ENCODE results near the gene SORCS3. TPM values are rescaled to one million over a fixed set of nuclear protein-coding genes. Genes with fewer than 3 reads are reported as not detected.
"Not testable (repeated sequence)": the region's sequence is repeated elsewhere in the genome, so short reads cannot be mapped to it uniquely, and the experiment has no call there.

SORCS3 gene
- total RNA-seq, 1 experiment from 2014 or later, result 0.18 TPM

DNA sequence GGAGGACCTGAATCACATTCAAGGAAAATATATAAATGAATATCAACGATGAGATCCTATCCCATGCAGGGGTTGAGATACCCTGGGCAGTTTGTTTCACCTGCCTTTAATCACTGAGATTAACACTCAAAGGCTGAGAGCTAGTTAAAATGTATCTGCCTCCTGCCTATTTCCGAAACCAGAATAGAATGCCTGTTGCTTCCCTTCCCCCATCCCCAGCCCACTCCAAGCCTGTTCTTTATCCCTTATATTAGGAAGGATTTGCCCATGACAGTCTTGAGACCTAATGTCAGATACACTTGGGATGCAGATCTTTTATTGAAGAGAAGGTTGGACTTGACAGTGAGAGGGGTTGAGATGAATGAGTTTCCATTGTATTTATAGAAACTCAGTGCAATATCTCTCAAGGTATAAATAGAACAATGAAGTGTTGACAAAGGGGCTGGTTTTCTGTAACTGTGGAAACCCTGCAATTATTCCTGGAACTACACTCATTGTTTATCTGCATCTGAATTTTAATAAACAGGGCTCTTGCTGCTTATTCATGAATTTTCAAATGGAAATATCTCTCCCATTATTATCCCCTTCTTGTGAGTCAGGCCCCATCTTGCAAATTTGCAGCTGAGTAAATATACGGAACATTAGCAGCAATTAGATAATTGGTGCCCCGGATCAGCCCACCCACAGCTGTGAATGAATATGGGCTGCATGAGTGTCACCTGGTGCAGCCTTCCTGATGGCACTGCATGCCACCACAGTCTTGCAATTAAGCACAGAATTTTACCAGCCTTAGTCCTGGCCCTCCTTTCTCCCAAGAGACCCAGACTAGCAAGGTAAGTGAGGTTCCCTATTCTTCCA is 66.7 kb downstream of the SORCS3 start:
- CTCF ChIA-PET, result no interaction called here

DNA sequence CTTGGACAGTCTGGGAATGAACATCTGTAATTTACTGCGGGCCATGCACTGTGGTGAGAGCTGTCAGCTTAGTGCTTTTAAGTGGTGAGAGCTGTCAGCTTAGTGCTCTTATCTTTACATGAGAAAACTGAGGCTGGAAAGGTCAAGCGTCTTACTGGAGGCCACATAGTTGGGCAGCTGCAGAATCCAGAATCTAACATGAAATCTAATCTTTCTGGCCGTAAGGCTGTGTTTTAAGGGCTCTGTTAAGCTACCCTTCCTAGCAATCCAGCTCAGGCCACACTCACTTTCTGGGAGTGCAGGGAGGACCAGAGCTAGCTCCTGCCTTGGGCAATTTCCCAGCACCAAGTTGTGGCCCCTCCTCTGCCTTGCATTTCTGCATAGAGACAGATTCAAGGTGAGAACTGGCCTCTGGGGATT is 70.2 kb downstream of the SORCS3 start:
- Histone ChIP-seq H3K4me3 (ENCODE audit: low read depth, low read length) (no peak overlapping the region), H3K36me3 (ENCODE audit: control insufficient read depth, insufficient read depth, low read length) (no peaks in the 10 kb centered on the region), H3K27me3 (replicated peaks; ENCODE audit: control insufficient read depth, insufficient read depth, low read length) (no peaks in the 10 kb centered on the region; the same call in 1 of the 2 replicates), H3K9me3 (no peaks in the 10 kb centered on the region), H3K4me1 (no peaks in the 10 kb centered on the region)
- intact Hi-C loops (cut with micrococcal nuclease; ENCODE audit: unreplicated experiment), result no loop called here
- DNase-seq, result no peak
- H3K4me1 Mint-ChIP-seq (ENCODE audit: low read depth, unreplicated experiment), result no peaks in the 10 kb centered on the region
- no TSS peak for BruUV-seq (replicated peaks)
- H3K9me3 Mint-ChIP-seq (ENCODE audit: unreplicated experiment), result no peaks in the 10 kb centered on the region
- no peaks in the 10 kb centered on the region for H3K36me3 Mint-ChIP-seq (ENCODE audit: insufficient read depth, unreplicated experiment)
- ChIA-PET POLR2A (no interaction called here), CTCF (no interaction called here)
- TF ChIP-seq, protein P1, sequence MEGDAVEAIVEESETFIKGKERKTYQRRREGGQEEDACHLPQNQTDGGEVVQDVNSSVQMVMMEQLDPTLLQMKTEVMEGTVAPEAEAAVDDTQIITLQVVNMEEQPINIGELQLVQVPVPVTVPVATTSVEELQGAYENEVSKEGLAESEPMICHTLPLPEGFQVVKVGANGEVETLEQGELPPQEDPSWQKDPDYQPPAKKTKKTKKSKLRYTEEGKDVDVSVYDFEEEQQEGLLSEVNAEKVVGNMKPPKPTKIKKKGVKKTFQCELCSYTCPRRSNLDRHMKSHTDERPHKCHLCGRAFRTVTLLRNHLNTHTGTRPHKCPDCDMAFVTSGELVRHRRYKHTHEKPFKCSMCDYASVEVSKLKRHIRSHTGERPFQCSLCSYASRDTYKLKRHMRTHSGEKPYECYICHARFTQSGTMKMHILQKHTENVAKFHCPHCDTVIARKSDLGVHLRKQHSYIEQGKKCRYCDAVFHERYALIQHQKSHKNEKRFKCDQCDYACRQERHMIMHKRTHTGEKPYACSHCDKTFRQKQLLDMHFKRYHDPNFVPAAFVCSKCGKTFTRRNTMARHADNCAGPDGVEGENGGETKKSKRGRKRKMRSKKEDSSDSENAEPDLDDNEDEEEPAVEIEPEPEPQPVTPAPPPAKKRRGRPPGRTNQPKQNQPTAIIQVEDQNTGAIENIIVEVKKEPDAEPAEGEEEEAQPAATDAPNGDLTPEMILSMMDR (IDR thresholded peaks at IDR 0.05; ENCODE audit: insufficient read depth in 1 of 2, low read depth in 1 of 2, low read length in 1 of 2, severe bottlenecking in 1 of 2, unreplicated experiment in 1 of 2), result no peak
- H3K27ac Mint-ChIP-seq (ENCODE audit: unreplicated experiment), result no peak overlapping the region
- H3K27me3 Mint-ChIP-seq (ENCODE audit: insufficient read depth, unreplicated experiment), result peaks cover 13% of the 10 kb centered on the region
- no peak overlapping the region for H3K4me3 Mint-ChIP-seq (ENCODE audit: unreplicated experiment)

More for the DNA sequence above, 66.7 kb downstream of the SORCS3 start:
- Mint-ChIP-seq H3K27ac (ENCODE audit: unreplicated experiment) (no peak overlapping the region), H3K36me3 (ENCODE audit: insufficient read depth, unreplicated experiment) (no peaks in the 10 kb centered on the region), H3K4me3 (ENCODE audit: unreplicated experiment) (no peak overlapping the region), H3K27me3 (ENCODE audit: insufficient read depth, unreplicated experiment) (peaks cover 10% of the 10 kb centered on the region), H3K9me3 (ENCODE audit: unreplicated experiment) (no peaks in the 10 kb centered on the region), H3K4me1 (ENCODE audit: low read depth, unreplicated experiment) (no peaks in the 10 kb centered on the region)
- DNase-seq, result no peak
- TF ChIP-seq, protein P1 (IDR thresholded peaks at IDR 0.05; ENCODE audit: insufficient read depth in 1 of 2, low read depth in 1 of 2, low read length in 1 of 2, severe bottlenecking in 1 of 2, unreplicated experiment in 1 of 2), result no peak
- no peaks in the 10 kb centered on the region for H3K4me1 ChIP-seq
- H3K27me3 ChIP-seq (replicated peaks; ENCODE audit: control insufficient read depth, insufficient read depth, low read length), result no peaks in the 10 kb centered on the region; the same call in 1 of the 2 replicates
- H3K9me3 ChIP-seq, result no peaks in the 10 kb centered on the region
- POLR2A ChIA-PET, result no interaction called here
- H3K4me3 ChIP-seq (ENCODE audit: low read depth, low read length), result no peak overlapping the region
- H3K36me3 ChIP-seq (ENCODE audit: control insufficient read depth, insufficient read depth, low read length), result no peaks in the 10 kb centered on the region
- no TSS peak for BruUV-seq (replicated peaks)
- intact Hi-C loops (cut with micrococcal nuclease; ENCODE audit: unreplicated experiment), result no loop called here

- H3K4me1 Mint-ChIP-seq (ENCODE audit: low read depth, unreplicated experiment); intact Hi-C loops (cut with micrococcal nuclease; ENCODE audit: unreplicated experiment); CTCF ChIA-PET; DNase-seq; H3K9me3 Mint-ChIP-seq (ENCODE audit: unreplicated experiment); POLR2A ChIA-PET; H3K27ac Mint-ChIP-seq (ENCODE audit: unreplicated experiment); H3K36me3 Mint-ChIP-seq (ENCODE audit: insufficient read depth, unreplicated experiment); H3K4me3 Mint-ChIP-seq (ENCODE audit: unreplicated experiment); H3K9me3 ChIP-seq; H3K27me3 ChIP-seq (replicated peaks; ENCODE audit: control insufficient read depth, insufficient read depth, low read length); H3K27me3 Mint-ChIP-seq (ENCODE audit: insufficient read depth, unreplicated experiment); H3K4me1 ChIP-seq; BruUV-seq (replicated peaks); H3K36me3 ChIP-seq (ENCODE audit: control insufficient read depth, insufficient read depth, low read length); H3K4me3 ChIP-seq (ENCODE audit: low read depth, low read length): not testable (repeated sequence)
These were observed 89.5 kb downstream of the SORCS3 start for GRCh38 chr10:104730593-104730992.

Data from Caco-2 (cell line).